ENCODE results near the gene USP32. TPM values are rescaled to one million over a fixed set of nuclear protein-coding genes. Genes with fewer than 3 reads are reported as not detected.

The USP32 gene
- total RNA-seq, 4 donors from 2014 or later, result 65.1 to 80.1 (median 77.2) TPM

DNA sequence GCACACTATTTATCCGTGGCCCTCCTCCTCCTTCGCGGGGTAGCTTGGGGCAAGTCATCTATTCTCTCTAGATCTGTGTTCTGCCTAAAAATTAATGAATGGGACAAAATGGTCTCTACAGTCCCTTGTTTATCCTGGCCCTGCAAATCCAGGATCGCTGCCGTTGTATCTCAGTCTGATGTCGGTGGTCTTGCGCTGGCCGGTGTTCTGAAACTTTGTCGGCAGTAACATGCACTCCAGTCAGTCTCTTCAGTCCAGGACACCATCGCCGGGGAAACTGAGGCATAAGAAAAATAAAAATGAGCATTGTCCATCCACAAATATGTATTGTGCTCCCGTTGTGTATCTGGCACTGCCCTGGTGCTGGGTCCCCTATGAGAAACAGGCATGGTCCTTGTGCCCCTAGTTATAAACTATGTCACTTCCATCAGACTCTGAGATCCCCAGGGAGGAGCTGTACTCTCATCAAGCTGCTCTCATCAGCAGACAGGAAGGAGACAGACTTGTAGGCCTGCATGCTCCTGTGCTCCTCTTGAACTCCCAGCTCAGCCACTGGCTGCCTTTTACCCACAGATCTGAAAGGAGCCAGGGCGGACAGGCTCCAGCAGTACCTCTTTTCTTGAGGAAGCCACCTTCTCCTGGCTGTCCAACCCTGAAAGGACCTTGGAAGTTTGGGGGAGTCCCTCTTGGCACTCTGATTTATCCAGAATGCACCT lies 255.8 kb downstream of the USP32 start:
- TF ChIP-seq, protein P1, sequence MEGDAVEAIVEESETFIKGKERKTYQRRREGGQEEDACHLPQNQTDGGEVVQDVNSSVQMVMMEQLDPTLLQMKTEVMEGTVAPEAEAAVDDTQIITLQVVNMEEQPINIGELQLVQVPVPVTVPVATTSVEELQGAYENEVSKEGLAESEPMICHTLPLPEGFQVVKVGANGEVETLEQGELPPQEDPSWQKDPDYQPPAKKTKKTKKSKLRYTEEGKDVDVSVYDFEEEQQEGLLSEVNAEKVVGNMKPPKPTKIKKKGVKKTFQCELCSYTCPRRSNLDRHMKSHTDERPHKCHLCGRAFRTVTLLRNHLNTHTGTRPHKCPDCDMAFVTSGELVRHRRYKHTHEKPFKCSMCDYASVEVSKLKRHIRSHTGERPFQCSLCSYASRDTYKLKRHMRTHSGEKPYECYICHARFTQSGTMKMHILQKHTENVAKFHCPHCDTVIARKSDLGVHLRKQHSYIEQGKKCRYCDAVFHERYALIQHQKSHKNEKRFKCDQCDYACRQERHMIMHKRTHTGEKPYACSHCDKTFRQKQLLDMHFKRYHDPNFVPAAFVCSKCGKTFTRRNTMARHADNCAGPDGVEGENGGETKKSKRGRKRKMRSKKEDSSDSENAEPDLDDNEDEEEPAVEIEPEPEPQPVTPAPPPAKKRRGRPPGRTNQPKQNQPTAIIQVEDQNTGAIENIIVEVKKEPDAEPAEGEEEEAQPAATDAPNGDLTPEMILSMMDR (IDR thresholded peaks at IDR 0.05; ENCODE audit: low read depth), result no peak

DNA sequence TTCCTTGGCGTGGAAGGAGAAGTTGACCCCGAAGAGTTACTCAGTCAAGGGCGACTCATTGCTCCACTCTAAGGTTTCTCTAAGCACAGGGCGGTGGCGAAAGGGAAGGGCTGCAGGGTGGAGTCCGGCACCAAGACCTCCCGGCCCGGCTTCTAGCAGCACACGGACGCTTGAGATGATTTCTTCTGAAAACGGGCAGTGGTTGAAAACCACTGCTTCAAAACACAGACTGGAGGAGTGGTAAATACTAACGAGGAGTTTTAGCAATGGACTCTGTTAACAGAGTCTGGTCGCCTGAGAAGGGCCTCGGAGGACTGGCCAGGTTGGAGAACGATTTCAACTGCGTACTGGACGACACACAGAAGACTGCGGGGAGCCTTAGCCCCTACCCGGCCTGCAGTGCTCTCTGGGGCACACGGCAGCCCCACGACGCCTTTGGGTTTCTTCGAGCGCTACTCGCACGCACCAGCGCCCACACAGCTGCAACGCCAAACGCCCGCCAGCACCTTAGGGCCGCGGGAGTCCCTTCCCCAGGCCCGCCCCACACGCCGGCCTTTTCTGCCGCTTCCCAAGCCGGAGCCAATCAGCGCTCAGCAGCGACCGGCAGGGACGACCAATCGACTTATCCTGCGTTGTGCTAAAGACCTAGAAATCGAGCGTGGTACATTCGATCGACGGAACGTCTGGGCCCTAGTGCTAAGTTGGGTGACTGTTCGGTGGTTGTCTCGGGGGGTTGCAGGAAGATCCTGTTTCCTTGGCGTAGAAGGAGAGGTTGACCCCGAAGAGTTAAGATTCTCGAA lies 256.6 kb downstream of the USP32 start:
- TF ChIP-seq, protein P1 (IDR thresholded peaks at IDR 0.05; ENCODE audit: low read depth), result no peak

DNA sequence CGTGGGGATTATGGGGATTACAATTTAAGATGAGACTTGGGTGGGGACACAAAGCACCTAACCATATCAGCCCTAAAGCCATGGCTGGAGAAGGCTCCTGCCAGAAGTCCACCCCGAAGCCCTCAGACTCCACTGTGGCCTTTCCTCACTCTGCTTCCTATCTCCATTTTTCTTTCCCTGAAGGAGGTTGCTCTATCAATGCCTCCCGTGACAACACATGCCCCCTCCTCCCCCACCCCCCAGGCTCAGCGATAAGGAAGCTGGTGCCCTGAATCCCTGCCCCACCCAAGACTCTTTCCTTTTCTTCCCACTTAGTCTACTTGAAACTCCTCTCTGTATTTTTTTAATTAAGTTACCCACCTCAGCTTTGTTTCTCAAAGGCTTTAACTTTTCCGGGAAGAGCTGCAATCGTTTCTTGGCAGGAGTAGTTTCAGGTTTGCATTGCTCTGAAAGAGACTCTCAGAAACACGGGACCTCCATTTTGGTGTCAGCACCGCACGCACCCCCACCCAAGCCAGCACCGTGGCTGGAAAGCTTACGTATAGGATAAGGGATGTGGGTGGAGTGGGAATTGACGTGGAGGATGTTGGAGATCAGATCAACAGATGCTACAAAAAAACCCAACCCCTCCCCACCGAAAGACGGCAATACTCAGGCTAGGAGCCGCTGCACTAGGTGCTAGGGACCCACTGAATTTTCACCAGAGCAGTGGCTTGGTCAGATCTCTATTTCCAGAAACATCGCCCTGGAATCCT lies 257.4 kb downstream of the USP32 start:
- TF ChIP-seq, protein P1 (IDR thresholded peaks at IDR 0.05; ENCODE audit: low read depth), result no peak

DNA sequence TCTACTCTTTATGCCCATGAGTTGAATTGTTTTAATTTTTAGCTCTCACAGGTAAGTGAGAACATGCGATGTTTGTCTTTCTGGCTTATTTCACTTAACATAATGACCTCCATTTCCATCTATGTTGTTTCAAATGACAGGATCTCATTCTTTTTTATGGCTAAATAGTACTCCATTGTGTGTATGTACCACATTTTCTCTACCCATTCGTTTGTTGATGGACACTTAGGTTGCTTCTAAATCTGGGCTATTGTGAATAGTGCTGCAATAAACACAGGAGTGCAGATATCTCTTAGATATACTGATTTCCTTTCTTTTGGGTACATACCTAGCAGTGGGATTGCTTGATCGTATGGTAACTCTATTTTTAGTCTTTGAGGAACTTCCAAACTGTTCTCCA lies 261.5 kb downstream of the USP32 start:
- TF ChIP-seq, protein P1 (IDR thresholded peaks at IDR 0.05; ENCODE audit: low read depth), result no peak

DNA sequence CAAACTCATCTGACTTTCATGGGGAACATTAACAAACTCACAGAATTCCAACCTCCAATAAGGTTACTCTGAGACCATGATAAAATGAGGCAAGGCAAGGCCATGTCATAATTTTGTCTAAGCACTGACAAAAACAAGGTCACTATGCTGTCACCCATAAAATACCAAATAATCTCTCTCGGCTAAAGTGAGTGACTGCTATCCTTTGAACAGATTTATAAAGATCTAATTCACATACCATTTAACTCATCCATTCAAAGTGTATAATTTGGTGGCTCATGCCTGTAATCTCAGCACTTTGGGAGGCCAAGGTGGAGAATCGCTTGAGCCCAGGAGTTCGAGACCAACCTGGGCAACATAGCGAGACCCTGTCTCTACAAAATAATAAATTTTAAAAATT lies 262.8 kb downstream of the USP32 start:
- TF ChIP-seq, protein P1 (IDR thresholded peaks at IDR 0.05; ENCODE audit: low read depth), result no peak

Small RNA genes lying within 50 kb of the gene (small RNA-seq; reads per million reads assigned to genes)
- gene SCARNA20, result 64.7 reads per million, percentile 97 among the genes with 10 or more reads in this experiment

Other genes starting within 250 kb of the USP32 start
- gene CA4, start 242.2 kb downstream of the USP32 start, total RNA-seq, result 10 to 100 TPM; 10.1 to 84.4 (median 29.3) TPM
- gene CHCT1, start 30.4 kb upstream of the USP32 start, total RNA-seq, result not detected
- 10 to 100 TPM; 27.7 to 39.9 (median 36.3) TPM for gene APPBP2, start 134.1 kb upstream of the USP32 start, total RNA-seq
- gene PPM1D, start 208.1 kb upstream of the USP32 start, total RNA-seq, result 10 to 100 TPM; 12.2 to 16.1 (median 15.4) TPM